HG02943 (cell line): ENCODE measurements around the gene AGPAT3.

Experiments used
- ATAC-seq: cut with Tn5 transposase; IDR thresholded peaks from one replicate; pipeline ENCODE4 v1.9.1; 2021; ENCODE audit warnings: mild to moderate bottlenecking, low read depth, moderate library complexity; ENCODE audit not compliant: unreplicated experiment

Gene AGPAT3

GRCh38 chr21:43987509-43987908, 122.5 kb downstream of the AGPAT3 start:
- no peak for ATAC-seq

GRCh38 chr21:43988016-43988415, 123.0 kb downstream of the AGPAT3 start:
- no peak for ATAC-seq

DNA sequence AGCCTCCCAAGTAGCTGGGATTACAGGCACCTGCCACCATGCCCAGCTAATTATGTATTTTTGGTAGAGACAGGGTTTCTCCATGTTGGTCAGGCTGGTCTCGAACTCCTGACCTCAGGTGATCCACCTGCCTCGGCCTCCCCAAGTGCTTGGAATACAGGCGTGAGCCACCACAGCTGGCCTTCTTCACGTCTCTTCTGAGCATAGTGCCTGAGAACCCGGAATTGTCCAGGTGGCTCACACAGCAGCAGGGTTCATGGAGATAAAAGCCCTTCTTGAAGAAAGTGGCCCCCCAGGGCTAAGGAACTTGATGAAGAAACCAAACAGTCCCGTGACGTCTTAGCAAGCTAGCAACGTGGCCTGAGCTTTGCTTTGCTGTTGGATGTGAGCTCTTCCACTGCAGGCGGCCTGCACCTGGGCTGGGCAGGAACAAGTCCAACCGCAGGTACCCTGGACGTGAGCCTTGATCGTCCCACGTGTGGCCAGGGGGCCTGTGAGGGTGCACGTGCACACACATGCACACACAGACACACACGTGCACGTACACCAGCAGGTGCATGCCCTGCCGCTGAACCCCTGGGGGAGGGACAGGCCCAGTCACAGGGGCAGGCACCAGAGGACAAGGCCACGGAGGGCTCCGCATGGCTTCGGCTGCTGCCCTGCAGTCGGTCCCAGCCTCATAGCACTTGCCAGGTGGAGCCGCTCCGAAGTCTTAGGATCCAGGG, 123.6 kb downstream of the AGPAT3 start:
- ATAC-seq: no peak

DNA sequence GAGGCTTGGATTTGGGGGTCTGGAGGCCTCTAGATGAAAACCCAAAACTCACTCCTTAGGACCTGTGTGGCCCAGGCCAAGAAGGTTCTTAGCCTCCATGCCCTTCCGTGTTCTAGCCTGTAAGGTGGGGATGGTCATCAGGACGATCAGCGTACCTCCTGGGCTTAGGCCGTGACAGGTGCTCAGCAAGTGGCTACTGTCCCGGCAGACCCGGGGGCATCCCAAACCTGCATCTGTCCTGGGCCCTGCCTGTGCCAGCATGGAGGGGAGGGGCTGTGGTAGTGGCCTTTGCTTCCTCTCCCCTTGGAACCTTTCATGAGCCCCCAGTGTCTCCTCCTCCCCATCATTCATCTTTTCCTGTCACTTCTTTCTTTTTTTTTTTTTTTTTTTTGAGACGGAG, 124.4 kb downstream of the AGPAT3 start:
- no peak for ATAC-seq

DNA sequence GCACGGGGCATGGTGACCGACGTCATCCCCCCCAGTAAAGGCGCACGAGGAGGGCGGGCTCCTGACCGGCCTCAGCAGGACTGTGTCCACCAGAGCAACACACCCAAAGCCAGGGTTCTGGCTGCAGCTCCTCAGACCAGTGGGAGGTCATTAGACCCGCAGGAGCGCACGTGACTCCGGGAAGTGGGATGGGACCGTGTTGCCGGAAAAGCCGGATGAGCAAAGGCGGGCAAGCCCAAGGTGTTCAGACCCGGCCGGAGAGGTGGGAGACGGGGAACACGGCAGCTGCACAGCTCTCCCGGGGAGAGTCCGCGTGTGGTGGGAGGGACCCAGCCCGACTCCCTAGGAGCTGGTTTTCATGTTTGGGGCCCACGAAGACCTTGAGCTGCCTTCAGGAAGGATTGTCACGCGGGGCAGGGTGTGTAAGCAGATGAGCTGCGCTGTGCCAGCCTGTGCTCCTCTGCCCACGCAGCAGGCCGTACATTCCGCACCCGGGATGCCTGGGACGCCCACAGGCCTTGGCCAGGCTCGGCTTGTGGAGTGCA, 126.5 kb downstream of the AGPAT3 start:
- ATAC-seq: no peak

- no peak for ATAC-seq
Measured at GRCh38 chr21:43992121-43992520, 127.1 kb downstream of the AGPAT3 start.

- ATAC-seq: no peak
Measured at GRCh38 chr21:43993420-43993934, 128.5 kb downstream of the AGPAT3 start.

- ATAC-seq: no peak
Measured at GRCh38 chr21:43994085-43994484, 129.1 kb downstream of the AGPAT3 start.

- ATAC-seq: no peak
Measured at GRCh38 chr21:43994646-43995045, 129.6 kb downstream of the AGPAT3 start.

DNA sequence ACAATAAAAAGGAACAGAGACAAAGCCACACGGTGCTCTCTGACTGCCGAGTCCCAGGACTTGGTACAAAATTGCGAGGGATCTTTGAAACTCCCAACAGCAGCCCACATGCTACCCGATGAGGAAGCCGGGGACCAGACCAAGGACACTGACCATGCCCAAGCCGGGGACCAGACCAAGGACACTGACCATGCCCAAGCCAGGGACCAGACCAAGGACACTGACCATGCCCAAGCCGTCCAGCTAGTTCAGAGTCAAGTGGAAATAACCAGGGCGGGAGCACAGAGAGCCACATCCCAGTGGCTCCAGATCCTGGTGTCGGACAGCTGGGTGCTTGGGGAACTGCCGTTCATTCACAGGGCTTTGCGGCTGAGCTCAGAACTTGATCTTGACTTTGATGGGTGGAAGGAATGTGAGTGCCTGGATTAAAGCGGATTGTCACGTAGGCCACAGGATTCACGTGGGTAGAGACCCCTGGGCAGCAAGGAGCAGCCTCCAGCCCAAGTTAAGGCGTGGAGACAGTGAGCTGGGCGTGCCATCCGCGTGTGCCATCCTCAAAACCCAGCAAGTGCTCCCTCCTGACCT, 130.6 kb downstream of the AGPAT3 start:
- no peak for ATAC-seq

GRCh38 chr21:43997766-43998742, 133.0 kb downstream of the AGPAT3 start:
- no peak for ATAC-seq

DNA sequence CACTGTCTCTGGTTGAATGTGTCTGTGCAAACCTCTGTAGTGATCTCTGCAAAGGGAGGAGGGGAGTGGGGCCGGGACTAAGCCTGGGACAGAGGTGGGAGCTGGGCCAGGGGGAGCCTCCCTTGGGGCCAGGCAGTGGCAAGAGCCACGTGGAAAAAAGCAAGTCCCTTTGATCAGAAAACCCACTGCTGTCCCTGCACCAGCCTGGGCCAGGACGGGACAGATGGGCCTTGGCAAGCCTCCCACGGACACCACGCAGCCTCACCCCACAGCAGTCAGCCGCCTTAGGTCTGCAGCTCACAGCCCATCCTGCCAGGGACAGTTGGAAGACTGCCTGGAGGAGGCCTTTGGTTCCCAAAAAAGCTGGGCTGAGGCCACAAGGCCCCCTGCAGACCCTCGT, 135.3 kb downstream of the AGPAT3 start:
- ATAC-seq: no peak

- no peak for ATAC-seq
Measured at GRCh38 chr21:44002511-44002910, 137.5 kb downstream of the AGPAT3 start.

DNA sequence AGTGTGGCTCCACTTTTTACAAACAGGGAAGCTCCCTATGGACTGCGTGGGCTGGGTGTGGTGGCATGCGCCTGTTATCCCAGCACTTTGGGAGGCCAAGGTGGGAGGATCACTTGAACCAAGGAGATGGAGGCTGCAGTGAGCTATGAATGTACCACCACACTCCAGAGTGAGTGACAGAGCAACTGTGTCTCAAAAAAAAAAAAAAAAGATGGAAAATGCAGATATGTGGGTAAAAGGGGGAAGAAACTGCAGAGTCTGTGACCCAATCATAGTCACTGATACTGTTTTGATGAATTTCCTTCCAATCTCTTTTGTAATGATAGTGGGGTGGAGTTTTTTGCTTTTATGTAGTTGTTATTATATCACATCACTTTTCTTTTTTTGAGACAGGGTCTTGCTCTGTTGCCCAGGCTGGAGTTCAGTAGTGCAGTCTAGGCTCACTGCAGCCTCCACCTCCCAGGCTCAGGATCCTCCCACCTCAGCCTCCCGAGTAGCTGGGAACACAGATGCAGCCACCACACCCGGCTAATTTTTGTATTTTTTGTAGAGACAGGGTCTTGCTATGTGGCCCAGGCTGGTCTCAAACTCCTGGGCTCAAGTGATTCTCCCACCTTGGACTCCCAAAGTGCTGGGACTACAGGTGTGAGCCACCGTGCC, 138.4 kb downstream of the AGPAT3 start:
- ATAC-seq: no peak

GRCh38 chr21:44005071-44005470, 140.0 kb downstream of the AGPAT3 start:
- ATAC-seq: no peak

GRCh38 chr21:44005593-44005992, 140.6 kb downstream of the AGPAT3 start:
- no peak for ATAC-seq

DNA sequence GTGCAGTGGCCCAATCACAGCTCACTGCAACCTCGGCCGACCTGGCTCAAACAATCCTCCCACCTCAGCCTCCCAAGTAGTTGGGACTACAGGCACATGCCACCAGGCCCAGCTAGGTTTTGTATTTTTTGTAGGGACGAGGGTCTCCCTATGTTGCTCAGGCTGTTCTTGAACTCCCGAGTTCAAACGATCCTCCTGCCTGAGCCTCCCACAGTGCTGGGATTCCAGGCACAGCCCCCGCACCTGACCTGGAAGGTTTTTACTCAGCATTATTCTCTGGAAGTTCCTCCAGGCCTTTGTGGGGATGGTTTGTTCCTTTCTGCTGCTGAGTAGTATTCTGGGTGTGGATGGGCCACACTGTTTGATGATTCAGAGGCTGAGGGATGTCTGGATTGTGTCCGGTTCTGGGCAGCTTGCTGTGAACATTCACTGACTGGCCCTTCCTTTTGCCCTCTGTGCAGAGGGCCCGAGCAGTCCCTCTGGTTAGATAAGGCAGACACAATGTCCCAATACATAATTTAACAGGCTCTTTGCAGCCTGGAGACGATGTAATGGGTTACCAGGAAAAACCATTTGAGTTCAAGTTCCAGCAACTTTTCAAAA, 141.1 kb downstream of the AGPAT3 start:
- ATAC-seq: no peak

DNA sequence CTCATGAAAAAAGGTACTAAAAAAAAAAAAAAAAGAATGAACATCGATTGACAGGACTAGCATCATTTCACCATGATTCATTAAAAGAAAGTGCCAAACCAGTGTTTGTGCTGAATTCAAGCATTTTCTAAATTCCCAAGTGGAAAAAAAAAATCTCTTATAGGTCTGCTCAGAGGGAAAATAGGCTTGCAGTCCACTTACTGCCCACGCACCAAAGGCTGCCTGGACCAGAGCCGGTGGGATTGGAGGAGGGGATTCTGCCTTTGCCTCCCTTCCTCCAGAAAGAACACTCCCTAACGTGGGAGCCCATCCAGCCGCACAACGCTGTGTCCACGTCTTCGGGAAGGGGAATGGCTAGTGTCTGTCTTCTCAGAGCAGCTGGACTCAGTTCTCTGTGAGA, 141.6 kb downstream of the AGPAT3 start:
- no peak for ATAC-seq

GRCh38 chr21:44010429-44010828, 145.4 kb downstream of the AGPAT3 start:
- no peak for ATAC-seq

- ATAC-seq: no peak
Measured at GRCh38 chr21:44011123-44011522, 146.1 kb downstream of the AGPAT3 start.
